ENCODE data around the gene UNC13A. TPM values are rescaled to one million over a fixed set of nuclear protein-coding genes. Genes with fewer than 3 reads are reported as not detected.

Gene UNC13A
- total and polyA plus RNA-seq, 2 of the 8 experiments (the other 6 are each of a cell fraction or from before 2014, with no cell fraction given), result 13.1 to 47.6 TPM

DNA sequence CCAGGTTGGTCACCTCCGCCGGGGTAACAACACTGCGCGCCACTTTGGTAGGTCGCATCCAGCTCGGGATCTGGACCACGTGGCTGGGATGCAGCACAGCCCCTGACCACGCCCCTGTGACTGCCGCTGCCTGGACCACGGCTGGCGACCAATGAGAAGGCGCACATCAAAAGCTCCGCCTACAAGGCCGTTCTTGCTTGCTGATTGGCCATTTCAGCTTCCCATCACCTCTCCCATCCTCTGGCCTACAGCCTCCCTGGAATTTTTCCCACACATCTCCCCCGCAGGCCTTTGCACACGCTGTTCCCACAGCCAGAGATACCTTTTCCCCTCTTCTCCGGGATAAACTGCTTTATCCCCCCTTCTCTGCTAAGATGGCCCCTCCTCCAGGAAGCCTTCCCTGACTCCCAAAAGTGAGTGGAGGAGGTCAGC lies 18.6 kb upstream of the UNC13A start (continued):
- TF ChIP-seq TAF7 (optimal IDR thresholded peaks at IDR 0.05; ENCODE audit: borderline replicate concordance, low read depth, low read length), result no peak
- no peak for TF ChIP-seq RNF2 (IDR thresholded peaks at IDR 0.05; ENCODE audit: borderline replicate concordance, low read depth, low read length, missing control alignments, poor library complexity, severe bottlenecking)
- TF ChIP-seq EZH2 (IDR thresholded peaks at IDR 0.05; ENCODE audit: low read depth, low read length, severe bottlenecking), result no peak
- no peak for TF ChIP-seq YY1 (IDR thresholded peaks at IDR 0.05; ENCODE audit: low read depth, low read length)
- no peak for TF ChIP-seq ASH2L (IDR thresholded peaks at IDR 0.05; ENCODE audit: low read length)
- TF ChIP-seq CTBP2 (IDR thresholded peaks at IDR 0.05; ENCODE audit: borderline replicate concordance, insufficient read depth, insufficient read length, low read length), result no peak
- no peak for TF ChIP-seq CEBPB (IDR thresholded peaks at IDR 0.05; ENCODE audit: low read depth, low read length)
- TF ChIP-seq USF2 (IDR thresholded peaks at IDR 0.05; ENCODE audit: low read length), result peak; percentile 80
- TF ChIP-seq JUND (IDR thresholded peaks at IDR 0.05; ENCODE audit: low read length), result no peak
- no peak for TF ChIP-seq CHD1 (IDR thresholded peaks at IDR 0.05; ENCODE audit: low read depth, low read length)
- TF ChIP-seq NANOG (IDR thresholded peaks at IDR 0.05; ENCODE audit: insufficient read depth, low read depth, low read length, poor library complexity, severe bottlenecking), result no peak
- TF ChIP-seq GABPA (IDR thresholded peaks at IDR 0.05; ENCODE audit: borderline replicate concordance, insufficient read depth, low read length), result no peak
- no peak for TF ChIP-seq BRCA1 (IDR thresholded peaks at IDR 0.05; ENCODE audit: low read depth, low read length)
- TF ChIP-seq FOSL1 (IDR thresholded peaks at IDR 0.05; ENCODE audit: insufficient read depth, low read depth, low read length), result no peak
- no peak for TF ChIP-seq POU5F1 (IDR thresholded peaks at IDR 0.05; ENCODE audit: low read depth, low read length)
- TF ChIP-seq POLR2AphosphoS5 (IDR thresholded peaks at IDR 0.05; ENCODE audit: low read depth, low read length), result peak; percentile 35; the same call in 1 of the 2 replicates
- 0 out of 2 replicates have a peak, but pooled peaks have one; percentile 46 for TF ChIP-seq TAF1 (IDR thresholded peaks at IDR 0.05; ENCODE audit: low read depth, low read length)
- peak; percentile 83 for TF ChIP-seq TEAD4 (IDR thresholded peaks at IDR 0.05; ENCODE audit: low read depth, low read length)
- TF ChIP-seq RXRA (IDR thresholded peaks at IDR 0.05; ENCODE audit: insufficient read depth, low read depth, low read length), result no peak
